Measurements from ENCODE around the gene FGD3.
A peak's percentile ranks its signal among the peaks of the same experiment; 100 is the strongest.
"Not testable (repeated sequence)": the region's sequence is repeated elsewhere in the genome, so short reads cannot be mapped to it uniquely, and the experiment has no call there.

FGD3 gene

DNA sequence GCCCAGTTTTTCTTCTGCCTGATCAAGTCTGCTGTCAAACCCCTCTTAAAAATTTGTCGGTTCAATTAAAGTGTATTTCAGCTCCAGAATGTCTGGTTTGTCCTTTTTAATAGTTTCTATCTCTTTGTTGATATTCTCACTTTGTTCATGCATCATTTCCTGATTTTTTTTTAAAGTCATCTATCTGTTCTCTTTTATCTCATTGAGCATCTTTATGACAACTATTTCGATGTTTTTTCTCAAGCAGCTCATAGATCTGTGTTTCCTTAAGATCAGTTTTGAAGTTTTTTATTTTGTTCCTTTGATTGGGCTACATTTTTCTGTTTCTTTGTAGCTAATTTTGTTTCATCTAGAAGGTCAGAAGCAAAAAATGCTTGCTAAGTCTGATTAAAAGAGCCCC lies 53.7 kb downstream of the FGD3 start:
- no peak for TF ChIP-seq POLR2A (IDR thresholded peaks at IDR 0.05; ENCODE audit: low read depth, low read length)
- DNase-seq (ENCODE audit: insufficient read length, low spot score) (no peak), FAIRE-seq (no peak)

DNA sequence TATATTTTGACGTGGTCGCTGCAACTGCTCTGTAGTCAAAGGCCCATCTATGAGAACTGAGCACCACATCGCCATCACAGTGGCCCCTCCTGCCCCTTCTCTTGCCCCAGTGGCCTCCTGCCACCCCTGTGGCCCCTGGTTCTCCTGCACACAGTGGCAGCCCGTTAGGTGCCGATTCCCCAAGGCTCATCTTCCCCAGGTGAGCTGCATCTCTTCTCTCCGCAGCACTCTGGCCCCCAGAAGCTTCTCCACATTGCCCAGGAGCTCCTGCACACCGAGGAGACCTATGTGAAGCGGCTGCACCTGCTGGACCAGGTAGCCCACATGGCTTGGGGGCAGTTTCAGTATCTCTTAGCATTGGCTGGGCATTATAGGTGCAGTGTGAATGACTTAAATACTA lies 55.4 kb downstream of the FGD3 start:
- FAIRE-seq, result no peak
- TF ChIP-seq POLR2A (IDR thresholded peaks at IDR 0.05; ENCODE audit: low read depth, low read length), result no peak
- no peak for DNase-seq (ENCODE audit: insufficient read length, low spot score)

DNA sequence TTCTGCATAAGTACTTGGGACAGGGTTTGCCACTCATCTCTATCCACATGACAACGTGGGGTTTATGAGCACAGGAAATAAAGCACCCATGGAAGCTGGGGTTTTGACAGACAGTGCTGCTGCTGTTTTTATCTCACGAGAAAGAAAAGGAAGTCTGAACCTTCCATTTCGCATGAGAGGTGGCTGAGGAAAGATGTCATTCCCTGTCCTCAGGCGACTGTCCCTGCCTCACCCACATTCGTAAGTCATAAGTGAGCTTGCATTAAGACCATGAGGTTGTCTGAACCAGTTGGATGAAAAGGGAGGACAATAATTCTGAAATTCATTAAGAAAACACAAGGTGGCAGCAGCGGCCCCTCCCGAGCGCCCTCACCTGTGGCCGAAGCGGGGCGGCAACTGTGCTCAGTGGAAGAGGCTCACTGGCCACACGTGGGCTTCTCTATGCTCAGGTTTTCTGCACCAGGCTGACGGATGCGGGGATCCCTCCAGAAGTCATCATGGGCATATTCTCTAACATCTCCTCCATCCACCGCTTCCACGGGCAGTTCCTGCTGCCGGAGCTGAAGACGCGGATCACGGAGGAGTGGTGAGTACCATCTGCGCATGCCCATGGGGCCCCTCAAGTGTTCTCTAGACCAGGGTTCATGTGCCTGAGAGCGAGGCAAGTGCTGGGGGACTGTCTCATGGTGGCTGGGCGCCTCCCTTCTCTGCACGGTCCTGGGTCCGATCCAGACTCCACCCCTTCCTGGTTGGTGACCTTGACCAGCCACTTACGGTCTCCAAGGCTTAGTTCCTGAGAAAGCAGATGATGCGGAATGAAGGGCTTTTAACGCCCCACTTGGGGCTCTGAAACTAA lies 56.5 kb downstream of the FGD3 start:
- FAIRE-seq (peak; percentile 84), DNase-seq (ENCODE audit: insufficient read length, low spot score) (peak; percentile 46)
- TF ChIP-seq POLR2A (IDR thresholded peaks at IDR 0.05; ENCODE audit: low read depth, low read length), result no peak

- no peak for TF ChIP-seq POLR2A (IDR thresholded peaks at IDR 0.05; ENCODE audit: low read depth, low read length)
- DNase-seq (ENCODE audit: insufficient read length, low spot score) (no peak), FAIRE-seq (no peak)
These were observed 57.2 kb downstream of the FGD3 start for GRCh38 chr9:93004561-93004960.

GRCh38 chr9:93005876-93006275 lies 58.6 kb downstream of the FGD3 start:
- FAIRE-seq (no peak), DNase-seq (ENCODE audit: insufficient read length, low spot score) (no peak)
- no peak for TF ChIP-seq POLR2A (IDR thresholded peaks at IDR 0.05; ENCODE audit: low read depth, low read length)

- FAIRE-seq (no peak), DNase-seq (ENCODE audit: insufficient read length, low spot score) (no peak)
- TF ChIP-seq POLR2A (IDR thresholded peaks at IDR 0.05; ENCODE audit: low read depth, low read length), result no peak
These were observed 60.3 kb downstream of the FGD3 start for GRCh38 chr9:93007529-93008058.

DNA sequence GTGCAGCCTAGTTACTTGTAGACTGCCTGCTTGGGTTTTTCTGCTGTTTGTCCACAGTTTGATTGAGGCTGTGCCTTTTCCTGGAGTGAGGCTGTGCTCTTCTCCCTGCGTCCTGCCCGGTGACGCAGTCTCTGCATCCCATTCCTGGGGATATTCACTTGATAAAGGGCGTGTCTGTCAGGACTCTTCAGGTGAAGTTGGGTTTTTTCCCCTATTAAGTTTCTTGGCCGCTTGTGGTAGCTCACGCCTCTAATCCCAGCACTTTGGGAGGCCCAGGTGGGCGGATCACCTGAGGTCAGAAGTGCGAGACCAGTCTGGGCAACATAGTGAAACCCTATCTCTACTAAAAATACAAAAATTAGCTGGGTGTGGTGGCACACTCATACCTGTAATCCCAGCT lies 61.1 kb downstream of the FGD3 start:
- no peak for TF ChIP-seq POLR2A (IDR thresholded peaks at IDR 0.05; ENCODE audit: low read depth, low read length)
- no peak for FAIRE-seq

GRCh38 chr9:93009337-93010015 lies 62.2 kb downstream of the FGD3 start:
- FAIRE-seq (no peak), DNase-seq (ENCODE audit: insufficient read length, low spot score) (no peak)
- TF ChIP-seq POLR2A (IDR thresholded peaks at IDR 0.05; ENCODE audit: low read depth, low read length), result no peak

More for the DNA sequence above, 61.1 kb downstream of the FGD3 start:
- DNase-seq (ENCODE audit: insufficient read length, low spot score), result no peak

GRCh38 chr9:93010056-93010455 lies 62.7 kb downstream of the FGD3 start:
- DNase-seq (ENCODE audit: insufficient read length, low spot score) (no peak), FAIRE-seq (no peak)
- TF ChIP-seq POLR2A (IDR thresholded peaks at IDR 0.05; ENCODE audit: low read depth, low read length), result no peak

DNA sequence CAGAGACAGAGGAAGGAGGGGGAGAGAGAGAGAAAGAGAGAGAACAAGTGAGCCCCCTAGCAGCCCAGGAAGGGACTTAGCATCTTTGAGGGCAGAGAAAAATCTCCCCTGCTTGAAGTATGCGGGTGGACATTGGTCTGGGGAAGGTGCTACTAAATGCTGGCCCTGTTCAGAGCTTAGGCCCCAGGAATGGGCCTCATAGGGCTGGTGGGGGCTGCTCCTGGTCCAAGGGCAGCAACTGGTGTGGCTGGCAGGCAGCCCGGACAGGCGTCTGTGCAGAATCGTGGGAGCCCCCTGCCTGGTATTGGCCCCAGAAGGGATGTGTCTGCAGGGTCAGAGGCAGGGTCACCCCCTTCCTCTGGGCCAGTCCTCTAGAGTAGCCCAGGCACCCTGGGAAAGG lies 63.4 kb downstream of the FGD3 start:
- no peak for TF ChIP-seq POLR2A (IDR thresholded peaks at IDR 0.05; ENCODE audit: low read depth, low read length)
- no peak for DNase-seq (ENCODE audit: insufficient read length, low spot score)
- FAIRE-seq, result no peak

GRCh38 chr9:93011114-93011513 lies 63.8 kb downstream of the FGD3 start:
- FAIRE-seq (no peak), DNase-seq (ENCODE audit: insufficient read length, low spot score) (no peak)
- no peak for TF ChIP-seq POLR2A (IDR thresholded peaks at IDR 0.05; ENCODE audit: low read depth, low read length)

- TF ChIP-seq POLR2A (IDR thresholded peaks at IDR 0.05; ENCODE audit: low read depth, low read length), result no peak
- DNase-seq (ENCODE audit: insufficient read length, low spot score) (no peak), FAIRE-seq (no peak)
These were observed 65.9 kb downstream of the FGD3 start for GRCh38 chr9:93012963-93013855.

- no peak for DNase-seq (ENCODE audit: insufficient read length, low spot score)
- no peak for TF ChIP-seq POLR2A (IDR thresholded peaks at IDR 0.05; ENCODE audit: low read depth, low read length)
- no peak for FAIRE-seq
These were observed 66.7 kb downstream of the FGD3 start for GRCh38 chr9:93013856-93014582.

DNA sequence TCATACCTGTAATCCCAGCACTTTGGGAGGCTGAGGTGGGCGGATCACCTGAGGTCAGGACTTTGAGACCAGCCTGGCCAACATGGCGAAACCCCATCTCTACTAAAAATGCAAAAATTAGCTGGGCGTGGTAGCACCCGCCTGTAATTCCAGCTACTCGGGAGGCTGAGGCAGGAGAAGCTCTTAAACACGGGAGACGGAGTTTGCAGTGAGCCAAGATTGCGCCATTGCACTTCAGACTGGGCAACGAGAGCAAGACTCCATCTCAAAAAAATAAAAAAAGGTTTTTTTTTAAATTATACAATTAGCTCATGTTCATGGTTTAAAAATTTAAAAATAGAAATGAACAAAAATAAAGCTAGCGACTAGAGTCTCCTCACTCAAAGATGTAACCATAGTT lies 67.9 kb downstream of the FGD3 start:
- not testable (repeated sequence) for FAIRE-seq

More for the DNA sequence above, 67.9 kb downstream of the FGD3 start:
- not testable (repeated sequence) for DNase-seq (ENCODE audit: insufficient read length, low spot score)

Measured in H54 (cell line).